Measurements from ENCODE around the gene KLHL26. TPM values are rescaled to one million over a fixed set of nuclear protein-coding genes. Genes with fewer than 3 reads are reported as not detected.

The KLHL26 gene
- total and polyA plus RNA-seq, 2 donors from 2014 or later: 5.6 to 16.1 TPM

DNA sequence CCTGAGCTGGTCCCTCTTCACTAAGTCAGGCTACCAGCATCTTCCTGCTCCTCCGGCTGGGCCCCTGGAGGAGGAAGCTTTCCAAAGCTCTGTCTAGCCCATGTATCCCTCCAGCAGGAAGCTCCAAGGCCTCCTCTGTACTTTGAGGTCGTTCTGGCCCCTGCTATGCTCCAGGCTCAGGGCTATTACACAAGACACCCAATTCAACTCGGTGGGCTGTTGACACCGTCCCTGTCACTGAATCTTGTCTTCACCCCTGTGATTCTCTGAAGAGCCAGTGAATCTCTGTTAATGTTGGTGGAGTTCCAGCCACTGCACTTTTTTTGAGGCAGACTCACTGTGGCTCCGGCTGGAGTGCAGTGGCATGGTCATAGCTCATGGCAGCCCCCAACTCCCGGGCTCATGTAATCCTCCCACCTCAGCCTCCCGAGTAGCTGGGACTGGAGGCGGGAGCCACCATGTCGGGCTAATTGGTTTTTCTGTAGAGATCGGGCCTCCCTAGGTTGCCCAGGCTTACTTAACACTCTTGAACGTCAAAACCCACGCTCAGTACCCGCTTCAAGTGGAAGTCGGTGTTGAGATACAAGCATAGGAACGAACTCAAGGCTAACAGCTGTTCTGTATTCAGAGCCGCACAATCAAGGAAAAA is 48.7 kb upstream of the KLHL26 start:
- DNase-seq (no peak), FAIRE-seq (no peak)
- peaks cover 0 to 14% (median 0%) of the 10 kb centered on the region in 3 donors for H3K4me1 ChIP-seq (ENCODE audit: control insufficient read depth in 2 of 3, insufficient read depth in 2 of 3, low read depth in 1 of 3, low read length in 3 of 3)
- H3K4me3 ChIP-seq (ENCODE audit: low read length in 3 of 3): peak overlapping the region; percentile 54 to 73 (median 71)
- TF ChIP-seq, protein P1, sequence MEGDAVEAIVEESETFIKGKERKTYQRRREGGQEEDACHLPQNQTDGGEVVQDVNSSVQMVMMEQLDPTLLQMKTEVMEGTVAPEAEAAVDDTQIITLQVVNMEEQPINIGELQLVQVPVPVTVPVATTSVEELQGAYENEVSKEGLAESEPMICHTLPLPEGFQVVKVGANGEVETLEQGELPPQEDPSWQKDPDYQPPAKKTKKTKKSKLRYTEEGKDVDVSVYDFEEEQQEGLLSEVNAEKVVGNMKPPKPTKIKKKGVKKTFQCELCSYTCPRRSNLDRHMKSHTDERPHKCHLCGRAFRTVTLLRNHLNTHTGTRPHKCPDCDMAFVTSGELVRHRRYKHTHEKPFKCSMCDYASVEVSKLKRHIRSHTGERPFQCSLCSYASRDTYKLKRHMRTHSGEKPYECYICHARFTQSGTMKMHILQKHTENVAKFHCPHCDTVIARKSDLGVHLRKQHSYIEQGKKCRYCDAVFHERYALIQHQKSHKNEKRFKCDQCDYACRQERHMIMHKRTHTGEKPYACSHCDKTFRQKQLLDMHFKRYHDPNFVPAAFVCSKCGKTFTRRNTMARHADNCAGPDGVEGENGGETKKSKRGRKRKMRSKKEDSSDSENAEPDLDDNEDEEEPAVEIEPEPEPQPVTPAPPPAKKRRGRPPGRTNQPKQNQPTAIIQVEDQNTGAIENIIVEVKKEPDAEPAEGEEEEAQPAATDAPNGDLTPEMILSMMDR (IDR thresholded peaks at IDR 0.05; ENCODE audit: borderline replicate concordance, extremely low read depth, insufficient read depth): no peak
- H3K9me3 ChIP-seq (ENCODE audit: control insufficient read depth in 2 of 3, insufficient read depth in 1 of 3, low read length in 3 of 3): no peaks in the 10 kb centered on the region
- peak overlapping the region in 2 of 3 donors; percentile 4 to 78 for H3K9ac ChIP-seq (ENCODE audit: low read length in 3 of 3)
- peak overlapping the region; percentile 68 to 87 for H3K27ac ChIP-seq (ENCODE audit: low read depth in 2 of 2, low read length in 2 of 2)
- intact Hi-C loops (cut with DNase I): no loop called here
- peaks cover 0 to 3% (median 2%) of the 10 kb centered on the region in 3 donors for H3K36me3 ChIP-seq (ENCODE audit: control insufficient read depth in 2 of 3, insufficient read depth in 3 of 3, low read length in 3 of 3)
- H3K27me3 ChIP-seq (ENCODE audit: control insufficient read depth, insufficient read depth, low read length): no peaks in the 10 kb centered on the region

DNA sequence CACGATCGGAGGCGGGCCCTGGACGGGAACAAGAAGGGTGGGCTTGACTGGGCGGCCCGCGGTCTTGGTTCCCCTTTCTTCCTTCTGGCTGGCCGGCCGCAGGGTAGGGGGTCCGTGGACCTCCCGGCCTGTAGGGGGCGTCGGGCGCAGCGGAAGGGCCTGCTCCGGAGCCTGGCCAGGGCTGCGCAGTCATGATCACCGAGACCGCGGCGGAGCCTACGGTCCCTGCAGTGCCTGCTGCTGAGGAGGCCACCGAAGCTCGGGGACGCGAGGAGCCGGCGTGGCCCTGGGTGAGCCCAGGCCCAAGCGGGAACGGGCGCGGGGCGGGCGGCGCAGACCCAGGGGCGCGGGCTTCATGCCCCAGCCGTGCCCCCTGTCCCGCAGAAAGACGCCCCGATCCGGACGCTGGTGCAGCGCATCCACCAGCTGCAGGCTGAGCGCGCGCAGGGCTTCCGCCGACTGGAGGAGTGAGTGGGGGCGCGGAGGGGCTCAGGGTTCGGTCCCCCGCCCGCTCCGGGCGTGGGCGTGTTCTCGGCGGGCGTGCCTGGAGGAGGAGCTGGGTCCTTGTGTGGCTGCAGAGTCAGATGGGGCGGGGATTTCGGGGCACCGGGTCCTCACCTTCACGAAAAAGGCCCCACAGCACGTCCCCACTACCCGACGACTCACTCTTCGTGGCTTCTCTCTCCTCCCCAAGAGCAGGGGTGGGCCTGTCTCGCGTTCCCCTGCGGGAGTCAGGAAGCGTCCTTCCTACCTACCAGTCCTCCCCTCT is 48.0 kb upstream of the KLHL26 start, which contains the start of gene REX1BD:
TSS of gene REX1BD (plus strand) at position 188 of the 769 bp plus-strand sequence. CDS start at position 192, 4 bp downstream.
- Histone ChIP-seq H3K9me3 (ENCODE audit: control insufficient read depth in 2 of 3, insufficient read depth in 1 of 3, low read length in 3 of 3) (no peaks in the 10 kb centered on the region), H3K36me3 (ENCODE audit: control insufficient read depth in 2 of 3, insufficient read depth in 3 of 3, low read length in 3 of 3) (peaks cover 0 to 3% (median 2%) of the 10 kb centered on the region in 3 donors), H3K27ac (ENCODE audit: low read depth in 2 of 2, low read length in 2 of 2) (peak within 1 kb of the TSS; percentile 68 to 87), H3K4me3 (ENCODE audit: low read length in 3 of 3) (peak within 1 kb of the TSS; percentile 66 to 73 (median 71)), H3K4me1 (ENCODE audit: control insufficient read depth in 2 of 3, insufficient read depth in 2 of 3, low read depth in 1 of 3, low read length in 3 of 3) (peaks cover 0 to 16% (median 0%) of the 10 kb centered on the region in 3 donors), H3K27me3 (ENCODE audit: control insufficient read depth, insufficient read depth, low read length) (no peaks in the 10 kb centered on the region), H3K9ac (ENCODE audit: low read length in 3 of 3) (peak within 1 kb of the TSS in 2 of 3 donors; percentile 4 to 78)
- DNase-seq (peak; percentile 89 to 95 (median 91)), FAIRE-seq (no peak)
- TF ChIP-seq, protein P1 (IDR thresholded peaks at IDR 0.05; ENCODE audit: borderline replicate concordance, extremely low read depth, insufficient read depth): peak; percentile 74
- intact Hi-C loops (cut with DNase I): no loop called here

DNA sequence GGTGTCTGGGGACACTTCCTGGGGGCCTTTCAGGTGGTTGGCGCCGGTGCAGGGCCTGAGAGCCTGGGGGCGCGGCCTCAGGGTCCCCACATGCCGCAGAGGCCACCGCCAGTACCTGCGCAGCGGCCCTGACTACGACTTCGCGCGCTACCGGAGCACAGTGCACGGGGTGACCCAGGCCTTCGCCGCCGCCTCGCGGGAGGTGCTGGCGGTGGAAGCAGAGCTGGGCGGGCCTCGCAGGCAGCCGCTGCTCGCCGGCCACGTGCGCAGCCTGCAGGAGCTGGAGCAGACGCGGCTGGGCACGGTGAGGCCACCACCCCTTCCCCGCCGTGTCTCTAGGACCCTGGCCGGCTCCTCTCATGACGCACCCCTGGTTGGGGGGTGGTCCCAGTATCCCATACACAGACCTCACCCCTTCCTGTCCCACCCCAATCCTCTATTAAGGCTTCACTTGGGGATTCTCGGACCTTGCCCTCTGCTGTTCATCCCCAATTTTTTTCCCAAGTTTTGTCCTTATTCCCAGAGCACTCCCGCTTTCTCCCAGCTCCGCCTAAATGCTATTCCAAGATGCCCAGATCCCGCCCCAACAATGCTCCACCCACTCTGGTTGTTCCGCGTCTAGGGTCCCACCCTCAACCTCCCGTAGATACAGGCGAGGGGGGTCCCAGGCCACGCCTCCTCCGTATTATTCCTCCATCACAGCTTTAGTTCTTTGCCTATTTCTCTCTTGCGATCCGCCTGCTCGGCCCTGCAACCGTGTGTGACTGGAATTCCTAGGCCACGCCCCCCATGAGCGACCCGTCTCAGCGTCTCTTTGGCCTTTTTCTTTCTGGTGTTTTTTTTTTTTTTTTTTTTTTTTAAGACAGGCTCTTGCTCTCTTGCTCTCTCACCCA is 47.2 kb upstream of the KLHL26 start:
- intact Hi-C loops (cut with DNase I): loop anchor here (10.0 kb wide), 1 partner anchor 255 kb away; no protein-coding TSS in a partner anchor
- FAIRE-seq: no peak

More for the DNA sequence above, 47.2 kb upstream of the KLHL26 start:
- Histone ChIP-seq H3K9ac (ENCODE audit: low read length in 3 of 3) (peak overlapping the region in 1 of 3 donors; percentile 78), H3K27me3 (ENCODE audit: control insufficient read depth, insufficient read depth, low read length) (no peaks in the 10 kb centered on the region), H3K27ac (ENCODE audit: low read depth in 2 of 2, low read length in 2 of 2) (peak overlapping the region; percentile 68 to 87), H3K36me3 (ENCODE audit: control insufficient read depth in 2 of 3, insufficient read depth in 3 of 3, low read length in 3 of 3) (peaks cover 0 to 3% (median 2%) of the 10 kb centered on the region in 3 donors), H3K9me3 (ENCODE audit: control insufficient read depth in 2 of 3, insufficient read depth in 1 of 3, low read length in 3 of 3) (no peaks in the 10 kb centered on the region), H3K4me3 (ENCODE audit: low read length in 3 of 3) (peak overlapping the region; percentile 66 to 73 (median 71)), H3K4me1 (ENCODE audit: control insufficient read depth in 2 of 3, insufficient read depth in 2 of 3, low read depth in 1 of 3, low read length in 3 of 3) (peaks cover 0 to 16% (median 0%) of the 10 kb centered on the region in 3 donors)
- TF ChIP-seq, protein P1 (IDR thresholded peaks at IDR 0.05; ENCODE audit: borderline replicate concordance, extremely low read depth, insufficient read depth): peak; percentile 22
- DNase-seq: peak; percentile 80 to 92 (median 88)
